Peyer's patch (tissue), 4 donors: ENCODE measurements around the gene PIAS1. TPM values are rescaled to one million over a fixed set of nuclear protein-coding genes. Genes with fewer than 3 reads are reported as not detected.

Source experiments
- DNase-seq, 3 donors: peaks; one replicate each; pipeline ENCODE4 v3.0.0-alpha.2; 2017 to 2019
- H3K27ac ChIP-seq, 4 donors: fragments of 200-600 bp; sonication (generic); one replicate each; pipeline ENCODE4 v1.5.1; 2016 to 2019
- H3K27me3 ChIP-seq, 2 donors: fragments of 200-600 bp; sonication (generic); one replicate each; pipeline ENCODE4 v1.5.1; 2019
- H3K36me3 ChIP-seq, 3 donors: fragments of 200-600 bp; sonication (generic); one replicate each; pipeline ENCODE4 v1.5.1; 2016 to 2019
- H3K4me1 ChIP-seq, 4 donors: fragments of 200-600 bp; sonication (generic); one replicate each; pipeline ENCODE4 v1.5.1; 2016 to 2019
- H3K4me3 ChIP-seq, 4 donors: fragments of 200-600 bp; sonication (generic); 1 replicate in 3 of 4; 2 replicates in 1 of 4; pipeline ENCODE4 v1.5.1; 2016 to 2019; ENCODE audit warnings: mild to moderate bottlenecking in 1 of 4
- H3K9me3 ChIP-seq, 4 donors: fragments of 200-600 bp; sonication (generic); one replicate each; pipeline ENCODE4 v1.5.1; 2016 to 2019; ENCODE audit warnings: mild to moderate bottlenecking in 1 of 4
- POLR2A ChIP-seq, 2 donors: fragments of 450-650 bp; IDR thresholded peaks; one replicate each; pipeline ENCODE4 v1.5.1; 2017; ENCODE audit warnings: antibody characterized with exemption in 2 of 2, mild to moderate bottlenecking in 2 of 2, moderate library complexity in 2 of 2
- total RNA-seq, 4 donors: library from RNA; depleted of rRNA; stranded (reverse); fragments of >200 nt; gene quantifications; one replicate each; pipeline ENCODE4 v1.1.0, GENCODE V29; 2016
- TF ChIP-seq, protein P1 (sequence below), 6 experiments: fragments of 450-650 bp in 4 of 6; fragments of 200-600 bp in 2 of 6; sonication (generic) in 1 of 6; IDR thresholded peaks; one replicate each; pipeline ENCODE4 v1.5.1; 2017 to 2019; ENCODE audit warnings: antibody characterized with exemption in 6 of 6, mild to moderate bottlenecking in 3 of 6, moderate library complexity in 1 of 6

Gene PIAS1
- total RNA-seq, 4 donors from 2014 or later, result 71.1 to 95.7 (median 81.0) TPM

DNA sequence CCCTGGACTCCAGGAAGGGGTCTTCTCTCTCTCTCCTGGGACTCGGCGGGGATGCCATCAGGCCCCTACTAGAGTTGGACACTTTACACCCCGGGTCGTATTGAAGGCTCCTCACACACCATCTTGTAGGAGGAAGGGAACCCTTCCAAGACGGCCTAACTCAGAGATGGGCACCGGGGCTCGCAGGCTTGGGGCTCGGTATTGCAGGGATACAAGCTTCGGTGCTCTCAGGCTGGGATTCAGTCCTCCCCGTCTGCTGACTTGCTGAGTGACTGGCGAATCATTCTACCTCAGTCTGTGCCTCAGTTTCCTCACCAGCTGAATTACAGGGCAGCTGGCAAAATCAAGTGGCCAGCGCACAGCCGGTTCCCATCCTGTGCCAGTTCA, 151.4 kb downstream of the PIAS1 start:
- Histone ChIP-seq H3K27ac (peak overlapping the region; percentile 17 to 90 (median 78)), H3K27me3 (no peaks in the 10 kb centered on the region), H3K4me1 (peaks cover 0 to 37% (median 0%) of the 10 kb centered on the region in 4 donors), H3K9me3 (no peaks in the 10 kb centered on the region), H3K36me3 (no peaks in the 10 kb centered on the region), H3K4me3 (peak overlapping the region in 2 of 4 donors; percentile 57 to 63)
- DNase-seq, result no peak
- no peak for TF ChIP-seq POLR2A (IDR thresholded peaks at IDR 0.05)
- TF ChIP-seq, protein P1, sequence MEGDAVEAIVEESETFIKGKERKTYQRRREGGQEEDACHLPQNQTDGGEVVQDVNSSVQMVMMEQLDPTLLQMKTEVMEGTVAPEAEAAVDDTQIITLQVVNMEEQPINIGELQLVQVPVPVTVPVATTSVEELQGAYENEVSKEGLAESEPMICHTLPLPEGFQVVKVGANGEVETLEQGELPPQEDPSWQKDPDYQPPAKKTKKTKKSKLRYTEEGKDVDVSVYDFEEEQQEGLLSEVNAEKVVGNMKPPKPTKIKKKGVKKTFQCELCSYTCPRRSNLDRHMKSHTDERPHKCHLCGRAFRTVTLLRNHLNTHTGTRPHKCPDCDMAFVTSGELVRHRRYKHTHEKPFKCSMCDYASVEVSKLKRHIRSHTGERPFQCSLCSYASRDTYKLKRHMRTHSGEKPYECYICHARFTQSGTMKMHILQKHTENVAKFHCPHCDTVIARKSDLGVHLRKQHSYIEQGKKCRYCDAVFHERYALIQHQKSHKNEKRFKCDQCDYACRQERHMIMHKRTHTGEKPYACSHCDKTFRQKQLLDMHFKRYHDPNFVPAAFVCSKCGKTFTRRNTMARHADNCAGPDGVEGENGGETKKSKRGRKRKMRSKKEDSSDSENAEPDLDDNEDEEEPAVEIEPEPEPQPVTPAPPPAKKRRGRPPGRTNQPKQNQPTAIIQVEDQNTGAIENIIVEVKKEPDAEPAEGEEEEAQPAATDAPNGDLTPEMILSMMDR (IDR thresholded peaks at IDR 0.05), result no peak

DNA sequence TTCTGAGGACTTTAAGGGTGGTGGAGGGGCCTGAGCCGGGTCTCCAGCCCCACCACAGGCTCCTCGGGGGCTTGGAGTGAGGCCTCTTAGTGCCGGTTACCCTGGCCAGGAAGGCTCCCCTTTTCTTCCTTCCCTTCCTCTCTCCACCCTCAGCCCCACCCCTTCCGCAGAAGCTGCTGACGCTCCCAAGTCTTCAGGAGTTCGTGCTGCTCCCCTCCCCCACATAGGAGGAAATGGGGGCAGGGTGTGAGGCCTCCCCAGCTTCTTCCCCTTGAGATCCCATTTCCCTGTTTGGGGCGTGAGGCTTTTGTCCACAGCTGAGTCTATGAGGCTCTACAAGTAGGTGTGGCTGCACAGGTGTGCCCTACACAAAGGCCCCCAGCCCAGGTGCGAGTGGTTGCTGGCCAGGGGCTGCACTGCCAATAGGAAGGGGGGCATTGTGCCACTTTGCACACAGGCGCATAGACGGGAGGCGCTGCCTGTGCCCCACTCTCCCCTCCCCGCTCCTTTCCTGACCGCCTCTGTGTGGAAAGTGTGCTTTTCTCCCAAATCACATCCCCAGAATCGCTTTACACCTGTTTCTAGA, 151.9 kb downstream of the PIAS1 start:
- peak in 2 of 3 donors; percentile 86 to 87 for DNase-seq
- H3K27ac ChIP-seq, result peak overlapping the region; percentile 17 to 90 (median 78)
- H3K36me3 ChIP-seq, result no peaks in the 10 kb centered on the region
- H3K27me3 ChIP-seq, result no peaks in the 10 kb centered on the region
- H3K4me3 ChIP-seq, result peak overlapping the region in 2 of 4 donors; percentile 57 to 63
- no peaks in the 10 kb centered on the region for H3K9me3 ChIP-seq
- H3K4me1 ChIP-seq, result peaks cover 0 to 37% (median 0%) of the 10 kb centered on the region in 4 donors
- TF ChIP-seq, protein P1 (IDR thresholded peaks at IDR 0.05), result no peak
- TF ChIP-seq POLR2A (IDR thresholded peaks at IDR 0.05), result peak in 1 of 2 donors; percentile 48

DNA sequence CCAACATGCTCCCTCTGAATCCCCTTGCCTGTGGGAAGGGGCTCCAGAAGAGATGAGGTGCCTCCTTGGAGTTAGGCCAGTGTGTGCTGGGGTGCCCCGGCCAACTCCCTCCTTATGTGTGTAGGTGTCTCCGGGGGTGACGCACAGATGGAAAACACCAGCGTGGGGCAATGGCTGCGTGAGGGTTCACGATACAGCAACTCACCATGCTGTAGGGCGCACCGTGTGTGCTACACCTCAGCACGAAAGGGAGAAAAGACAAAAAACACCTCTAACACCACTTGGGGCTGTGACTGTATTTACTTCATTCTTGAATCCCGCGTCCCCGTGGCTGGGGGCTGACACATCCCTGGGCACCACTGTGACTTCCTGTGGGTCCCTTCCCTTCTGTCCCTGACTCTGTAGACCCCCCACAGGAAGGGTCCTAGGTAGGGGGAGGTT, 152.6 kb downstream of the PIAS1 start:
- peaks cover 0 to 33% (median 0%) of the 10 kb centered on the region in 4 donors for H3K4me1 ChIP-seq
- no peaks in the 10 kb centered on the region for H3K36me3 ChIP-seq
- H3K27ac ChIP-seq, result peak overlapping the region in 3 of 4 donors; percentile 72 to 90 (median 84)
- TF ChIP-seq, protein P1 (IDR thresholded peaks at IDR 0.05), result no peak
- TF ChIP-seq POLR2A (IDR thresholded peaks at IDR 0.05), result no peak
- H3K27me3 ChIP-seq, result no peaks in the 10 kb centered on the region
- H3K9me3 ChIP-seq, result no peaks in the 10 kb centered on the region
- H3K4me3 ChIP-seq, result no peak overlapping the region
- DNase-seq, result peak in 2 of 3 donors; percentile 42 to 46

DNA sequence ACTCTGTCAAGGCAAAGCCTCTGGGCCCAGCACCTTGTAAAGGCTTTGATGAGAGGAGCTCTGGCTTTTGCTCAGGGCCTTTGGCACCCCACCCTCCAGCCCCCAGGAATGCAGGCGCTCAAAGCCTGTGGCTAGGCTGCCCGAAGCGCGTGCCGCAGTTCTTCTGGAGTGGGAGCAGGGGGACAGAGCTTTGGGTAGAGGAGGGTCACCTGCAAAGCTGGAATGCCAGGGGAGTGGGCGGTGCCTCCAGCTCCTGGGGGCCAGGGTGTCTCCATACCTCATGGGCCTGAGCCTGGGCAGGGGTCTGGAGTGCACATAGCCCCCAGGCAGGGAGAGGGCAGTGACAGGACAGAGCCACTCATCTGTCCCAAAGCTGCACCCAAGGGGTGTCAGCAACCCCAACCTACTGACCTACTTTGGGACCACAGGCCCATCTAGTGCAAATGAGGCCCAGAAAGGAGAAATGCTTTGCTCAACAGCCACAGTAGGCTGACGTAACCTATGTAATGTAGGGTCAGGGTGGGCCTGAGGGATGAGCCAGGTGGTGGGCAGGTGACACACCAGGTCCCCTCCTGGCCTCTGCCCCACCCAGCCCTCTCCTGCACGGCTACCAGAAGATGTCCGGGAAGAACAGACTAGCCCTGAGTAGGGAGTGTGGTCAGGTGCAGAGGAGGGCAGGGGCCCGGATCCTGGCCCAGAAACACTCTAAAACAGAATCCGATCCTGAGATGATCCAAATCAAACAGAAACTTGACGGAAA, 153.2 kb downstream of the PIAS1 start:
- peak in 1 of 3 donors; percentile 43 for DNase-seq
- peaks cover 0 to 28% (median 0%) of the 10 kb centered on the region in 4 donors for H3K4me1 ChIP-seq
- H3K4me3 ChIP-seq, result no peak overlapping the region
- TF ChIP-seq POLR2A (IDR thresholded peaks at IDR 0.05), result no peak
- TF ChIP-seq, protein P1 (IDR thresholded peaks at IDR 0.05), result no peak
- H3K27ac ChIP-seq, result peak overlapping the region in 1 of 4 donors; percentile 90
- no peaks in the 10 kb centered on the region for H3K27me3 ChIP-seq
- H3K9me3 ChIP-seq, result no peaks in the 10 kb centered on the region
- no peaks in the 10 kb centered on the region for H3K36me3 ChIP-seq

DNA sequence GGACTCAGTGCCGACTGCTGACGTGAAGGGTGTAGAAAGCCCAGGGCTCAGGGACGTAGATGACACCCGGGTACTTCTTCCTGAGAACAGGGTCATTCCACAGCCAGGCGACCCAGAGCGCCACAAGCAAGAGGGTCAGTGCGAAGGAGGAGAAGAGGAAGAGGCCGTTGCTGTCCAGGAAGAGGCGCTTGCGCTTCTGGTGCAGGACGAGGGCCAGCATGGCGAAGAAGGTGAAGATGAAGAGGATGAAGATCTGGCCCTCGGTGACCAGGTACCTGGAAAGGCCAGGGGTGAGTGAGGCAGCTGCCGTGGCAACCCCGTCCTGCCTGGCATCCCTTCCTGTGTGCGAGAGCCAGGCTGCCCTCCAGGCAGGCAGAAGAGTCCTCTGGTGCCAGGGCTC, 154.0 kb downstream of the PIAS1 start:
- no peaks in the 10 kb centered on the region for H3K36me3 ChIP-seq
- H3K4me1 ChIP-seq, result peaks cover 0 to 27% (median 0%) of the 10 kb centered on the region in 4 donors

More for the DNA sequence above, 154.0 kb downstream of the PIAS1 start:
- TF ChIP-seq POLR2A (IDR thresholded peaks at IDR 0.05), result no peak
- TF ChIP-seq, protein P1 (IDR thresholded peaks at IDR 0.05), result no peak
- Histone ChIP-seq H3K27ac (no peak overlapping the region), H3K9me3 (no peaks in the 10 kb centered on the region), H3K4me3 (no peak overlapping the region), H3K27me3 (no peaks in the 10 kb centered on the region)
- peak in 1 of 3 donors; percentile 34 for DNase-seq
